Measurements from ENCODE around the gene KLRG1. TPM values are rescaled to one million over a fixed set of nuclear protein-coding genes. Genes with fewer than 3 reads are reported as not detected.
A peak's percentile ranks its signal among the peaks of the same experiment; 100 is the strongest.

KLRG1 gene
- total and polyA plus RNA-seq, 2 donors (not counting 1 experiment from before 2014, with no cell fraction given), result 3.7 to 3.9 TPM

- TF ChIP-seq EZH2 (IDR thresholded peaks at IDR 0.05; ENCODE audit: borderline replicate concordance, insufficient read depth, low read depth, low read length, poor library complexity, severe bottlenecking) (no peak), CTCF (IDR thresholded peaks at IDR 0.05) (no peak)
- peaks cover 0 to 3% (median 0%) of the 10 kb centered on the region in 3 donors for H3K9me3 ChIP-seq (ENCODE audit: control extremely low read depth in 1 of 3, control insufficient read depth in 2 of 3, insufficient read depth in 1 of 3, low read length in 2 of 3)
- ATAC-seq (ENCODE audit: low read depth), result no peak
Measured at GRCh38 chr12:9037431-9037830, 48.1 kb downstream of the KLRG1 start.

GRCh38 chr12:9039397-9039977 is 50.1 kb downstream of the KLRG1 start:
- no peak overlapping the region for H3K27ac Mint-ChIP-seq
- WGBS (ENCODE audit: insufficient coverage), result no CpG with 5 or more reads among the region's 3 CpGs
- no peak overlapping the region for H2AFZ ChIP-seq (ENCODE audit: insufficient read depth, low read depth, low read length, poor library complexity, severe bottlenecking)
- H3K4me3 ChIP-seq (ENCODE audit: control extremely low read depth in 1 of 5, extremely low read depth in 1 of 5, insufficient read depth in 1 of 5, low read depth in 2 of 5, low read length in 4 of 5), result no peak overlapping the region
- H3K4me1 ChIP-seq (ENCODE audit: control insufficient read depth in 2 of 2, insufficient read depth in 2 of 2, low read length in 2 of 2), result no peaks in the 10 kb centered on the region
- ATAC-seq (ENCODE audit: low read depth), result no peak
- POLR2A ChIA-PET, result no interaction called here
- TF ChIP-seq CTCF (IDR thresholded peaks at IDR 0.05) (peak; percentile 93), EZH2 (IDR thresholded peaks at IDR 0.05; ENCODE audit: borderline replicate concordance, insufficient read depth, low read depth, low read length, poor library complexity, severe bottlenecking) (no peak)
- H4K20me1 ChIP-seq (ENCODE audit: control insufficient read depth, insufficient read depth, low read length, poor library complexity, severe bottlenecking), result no peaks in the 10 kb centered on the region
- no peaks in the 10 kb centered on the region for H3K27me3 ChIP-seq (replicated peaks in 1 of 4; ENCODE audit: control extremely low read depth in 1 of 4, control insufficient read depth in 3 of 4, insufficient read depth in 4 of 4, low read length in 3 of 4)
- H3K4me1 Mint-ChIP-seq, result no peaks in the 10 kb centered on the region
- H3K9me3 ChIP-seq (ENCODE audit: control extremely low read depth in 1 of 3, control insufficient read depth in 2 of 3, insufficient read depth in 1 of 3, low read length in 2 of 3), result peaks cover 0 to 3% (median 0%) of the 10 kb centered on the region in 3 donors
- peaks cover 4% of the 10 kb centered on the region for H3K27me3 Mint-ChIP-seq
- H3K9ac ChIP-seq (ENCODE audit: low read length), result no peak overlapping the region
- CTCF ChIA-PET, result interaction anchor here (0.6 to 3.5 kb wide), 21 partner anchors 10 to 502 kb away, joined by 3 to 33 read pairs (median 6); partner anchors contain the start of genes M6PR and PHC1
- H3K4me3 Mint-ChIP-seq, result no peak overlapping the region
- H3K79me2 ChIP-seq (ENCODE audit: control insufficient read depth, insufficient read depth, low read length), result no peaks in the 10 kb centered on the region
- DNase-seq, result peak; percentile 57
- no peak overlapping the region for H3K4me2 ChIP-seq (replicated peaks; ENCODE audit: low read depth, low read length, poor library complexity, severe bottlenecking)
- H3K9me3 Mint-ChIP-seq (ENCODE audit: insufficient read depth), result no peaks in the 10 kb centered on the region
- no peaks in the 10 kb centered on the region for H3K36me3 ChIP-seq (replicated peaks in 1 of 2; ENCODE audit: control extremely low read depth in 1 of 2, control insufficient read depth in 1 of 2, extremely low read depth in 1 of 2, insufficient read depth in 2 of 2, low read length in 1 of 2)
- intact Hi-C loops (cut with micrococcal nuclease), result loop anchor here (1.0 to 10.0 kb wide), 4 partner anchors 89 to 382 kb away; partner anchors contain the start of gene PHC1
- no peak overlapping the region for H3K27ac ChIP-seq (ENCODE audit: low read length in 2 of 2)

More at GRCh38 chr12:9037431-9037830, 48.1 kb downstream of the KLRG1 start:
- Histone ChIP-seq H3K27me3 (replicated peaks in 1 of 4; ENCODE audit: control extremely low read depth in 1 of 4, control insufficient read depth in 3 of 4, insufficient read depth in 4 of 4, low read length in 3 of 4) (no peaks in the 10 kb centered on the region), H2AFZ (ENCODE audit: insufficient read depth, low read depth, low read length, poor library complexity, severe bottlenecking) (no peak overlapping the region), H3K9ac (ENCODE audit: low read length) (no peak overlapping the region), H3K4me1 (ENCODE audit: control insufficient read depth in 2 of 2, insufficient read depth in 2 of 2, low read length in 2 of 2) (no peaks in the 10 kb centered on the region), H3K4me3 (ENCODE audit: control extremely low read depth in 1 of 5, extremely low read depth in 1 of 5, insufficient read depth in 1 of 5, low read depth in 2 of 5, low read length in 4 of 5) (no peak overlapping the region), H3K27ac (ENCODE audit: low read length in 2 of 2) (no peak overlapping the region), H3K4me2 (replicated peaks; ENCODE audit: low read depth, low read length, poor library complexity, severe bottlenecking) (no peak overlapping the region), H3K36me3 (replicated peaks in 1 of 2; ENCODE audit: control extremely low read depth in 1 of 2, control insufficient read depth in 1 of 2, extremely low read depth in 1 of 2, insufficient read depth in 2 of 2, low read length in 1 of 2) (no peaks in the 10 kb centered on the region), H3K79me2 (ENCODE audit: control insufficient read depth, insufficient read depth, low read length) (no peaks in the 10 kb centered on the region), H4K20me1 (ENCODE audit: control insufficient read depth, insufficient read depth, low read length, poor library complexity, severe bottlenecking) (no peaks in the 10 kb centered on the region)
- Mint-ChIP-seq H3K27me3 (no peaks in the 10 kb centered on the region), H3K4me3 (no peak overlapping the region), H3K27ac (no peak overlapping the region), H3K4me1 (no peaks in the 10 kb centered on the region), H3K9me3 (ENCODE audit: insufficient read depth) (no peaks in the 10 kb centered on the region)
- CTCF ChIA-PET, result interaction anchor here (0.8 to 3.5 kb wide), 11 partner anchors 10 to 493 kb away, joined by 3 to 33 read pairs (median 7); partner anchors contain the start of gene PHC1
- no peak for DNase-seq
- no CpG with 5 or more reads among the region's 3 CpGs for WGBS (ENCODE audit: insufficient coverage)
- intact Hi-C loops (cut with micrococcal nuclease), result loop anchor here (10.0 kb wide), 1 partner anchor 123 kb away; the partner anchor contains the start of gene PHC1
- POLR2A ChIA-PET, result no interaction called here
